HG03060 (cell line): ENCODE results near the gene PCNT.
A peak's percentile ranks its signal among the peaks of the same experiment; 100 is the strongest.
"Not testable (repeated sequence)": the region's sequence is repeated elsewhere in the genome, so short reads cannot be mapped to it uniquely, and the experiment has no call there.

ENCODE experiments used
- ATAC-seq: cut with Tn5 transposase; IDR thresholded peaks from one replicate; pipeline ENCODE4 v1.9.1; 2021; ENCODE audit warnings: low read depth, moderate number of reproducible peaks; ENCODE audit not compliant: unreplicated experiment

Gene PCNT

GRCh38 chr21:46307625-46308024, 16.3 kb upstream of the PCNT start:
- no peak for ATAC-seq

- no peak for ATAC-seq
Observed at GRCh38 chr21:46308431-46308830, 15.5 kb upstream of the PCNT start.

- not testable (repeated sequence) for ATAC-seq
Observed at GRCh38 chr21:46310260-46310659, 13.7 kb upstream of the PCNT start.

DNA sequence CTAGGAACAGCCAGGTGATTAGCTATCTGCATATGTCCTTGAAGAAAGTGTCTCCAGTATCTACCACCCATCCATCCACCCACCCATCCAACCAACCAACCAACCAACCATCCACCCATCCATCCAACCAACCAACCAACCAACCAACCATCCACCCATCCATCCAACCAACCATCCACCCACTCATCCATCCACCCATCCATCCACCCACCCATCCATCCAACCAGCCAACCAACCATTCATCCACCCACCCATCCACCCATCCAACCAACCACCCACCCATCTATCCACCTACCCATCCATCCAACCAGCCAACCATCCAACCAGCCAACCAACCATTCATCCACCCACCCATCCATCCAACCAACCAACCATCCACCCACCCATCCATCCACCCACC, 12.4 kb upstream of the PCNT start:
- ATAC-seq = no peak

- no peak for ATAC-seq
Observed at GRCh38 chr21:46312949-46313348, 11.0 kb upstream of the PCNT start.

DNA sequence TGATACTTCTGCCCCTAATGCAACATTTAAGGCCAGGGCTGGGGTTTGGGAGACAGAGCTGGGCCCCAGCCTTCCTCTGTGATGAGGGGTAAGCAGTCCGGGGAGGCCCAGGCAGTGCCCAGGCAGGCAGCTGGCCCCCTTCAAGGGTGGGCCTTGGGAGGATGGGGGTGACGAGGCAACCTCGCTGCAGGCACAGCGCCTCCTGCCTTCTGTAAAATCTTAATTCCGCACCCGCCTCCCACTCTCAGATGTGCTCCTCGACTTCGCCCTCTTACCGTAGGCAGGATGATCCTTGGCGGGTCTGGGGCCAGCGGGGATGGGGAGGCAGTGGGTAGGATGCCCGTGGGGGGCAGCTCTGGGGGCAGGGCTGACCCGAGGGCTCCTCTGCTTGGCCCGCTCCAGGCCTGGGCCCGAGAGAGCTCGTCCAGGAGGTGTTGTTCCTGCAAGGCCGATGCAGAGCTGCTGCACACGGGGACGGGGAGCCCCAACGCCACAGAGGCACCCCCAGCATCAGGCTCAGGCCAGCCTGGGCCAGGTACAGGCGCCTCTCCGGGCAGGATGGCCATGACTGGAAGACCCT, 9.4 kb upstream of the PCNT start:
- ATAC-seq = no peak

DNA sequence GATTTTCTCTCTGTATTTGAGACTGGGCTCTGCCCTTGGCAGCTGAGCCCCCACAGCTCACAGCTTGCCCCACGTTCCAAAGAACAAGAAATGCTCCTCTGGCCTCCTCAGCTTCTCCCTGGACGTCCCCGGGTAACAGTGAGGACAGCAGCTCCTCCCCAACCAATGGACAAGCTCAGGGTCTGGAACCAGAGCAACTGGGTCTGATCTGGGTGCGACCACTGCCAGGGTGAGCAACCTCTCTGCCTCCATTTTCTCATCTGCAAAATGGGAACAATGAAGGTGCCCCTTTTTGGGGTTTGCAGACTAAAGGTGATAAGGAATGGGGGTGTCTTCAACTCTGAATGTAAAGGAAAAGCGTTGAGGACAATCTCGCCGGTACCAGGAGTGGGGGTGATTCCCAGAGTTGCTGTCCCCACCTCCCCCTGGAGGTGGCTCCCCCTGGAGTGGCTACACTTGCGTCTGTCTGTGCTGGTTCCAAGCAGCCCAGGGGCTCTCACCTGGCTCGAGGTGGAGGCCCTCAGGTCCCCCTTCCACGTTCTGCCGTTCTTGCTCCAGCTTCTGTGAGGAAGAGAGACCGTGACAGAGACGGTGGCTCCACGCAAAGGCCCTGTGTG, 7.1 kb upstream of the PCNT start:
- no peak for ATAC-seq

- ATAC-seq = no peak
Observed at GRCh38 chr21:46317710-46318463, 6.1 kb upstream of the PCNT start.

- no peak for ATAC-seq
Observed at GRCh38 chr21:46318464-46318845, 5.5 kb upstream of the PCNT start.

DNA sequence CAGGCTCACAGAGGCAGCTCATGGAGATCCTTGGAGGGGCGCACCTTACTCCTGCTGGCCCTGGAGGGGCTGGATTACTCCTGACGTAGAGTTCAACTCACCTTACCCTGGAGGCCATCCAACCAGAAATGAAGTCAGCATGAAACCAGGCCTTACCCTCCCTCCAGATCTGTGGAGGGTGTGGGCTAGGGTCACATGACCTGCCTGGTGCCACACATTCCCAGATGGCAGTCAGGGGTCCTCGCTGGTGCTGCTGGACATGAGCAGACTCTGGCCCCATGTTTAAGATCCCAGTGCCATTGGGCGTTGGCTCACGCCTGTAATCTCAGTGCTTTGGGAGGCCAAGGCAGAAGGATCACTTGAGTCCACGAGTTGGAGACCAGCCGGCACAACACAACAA, 4.8 kb upstream of the PCNT start:
- ATAC-seq = no peak

- no peak for ATAC-seq
Observed at GRCh38 chr21:46320331-46320801, 3.6 kb upstream of the PCNT start.

DNA sequence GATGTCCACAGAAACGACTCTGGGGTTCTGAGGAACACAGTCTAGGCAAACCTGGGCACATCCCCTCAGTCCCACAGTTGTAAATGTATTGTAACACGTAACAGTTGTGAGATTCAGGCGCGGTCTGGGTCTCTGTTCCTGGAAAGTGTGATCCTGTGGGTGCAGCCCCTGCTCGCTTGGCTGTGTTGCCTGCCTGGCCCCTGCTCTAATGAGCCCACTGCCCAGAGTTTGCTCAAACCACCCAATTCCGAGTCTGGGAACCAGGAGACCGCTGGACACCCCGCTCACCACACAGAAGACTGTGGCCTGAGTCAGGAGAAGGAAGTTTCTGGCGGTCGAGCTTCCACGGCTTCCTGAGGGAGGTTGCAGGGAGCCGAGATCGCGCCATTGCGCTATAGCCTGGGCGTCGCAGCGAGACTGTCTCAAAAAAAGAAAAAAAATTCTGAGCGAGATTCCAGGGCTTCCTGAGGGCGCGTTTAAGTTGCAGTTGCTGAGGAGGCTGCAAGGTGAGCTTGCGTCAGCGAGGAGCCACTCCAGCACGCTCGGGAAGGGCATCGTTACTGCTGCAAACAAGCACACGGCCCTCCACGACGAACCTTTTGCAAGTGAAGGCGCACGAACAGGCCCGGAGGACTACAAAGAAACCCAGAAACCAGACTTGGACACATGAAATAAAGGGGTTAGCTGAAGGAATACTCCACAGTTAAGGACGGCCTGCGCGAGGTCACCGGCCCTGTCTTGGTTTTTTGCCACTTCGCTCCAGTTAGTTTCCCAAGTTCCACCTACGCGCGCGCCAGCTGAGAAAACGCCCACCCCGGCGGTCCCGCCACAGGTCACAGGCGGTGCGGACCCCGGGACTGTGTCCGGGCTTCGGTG, 1.4 kb upstream of the PCNT start:
- ATAC-seq = no peak

GRCh38 chr21:46323227-46323709, 688 bp upstream of the PCNT start:
- no peak for ATAC-seq

DNA sequence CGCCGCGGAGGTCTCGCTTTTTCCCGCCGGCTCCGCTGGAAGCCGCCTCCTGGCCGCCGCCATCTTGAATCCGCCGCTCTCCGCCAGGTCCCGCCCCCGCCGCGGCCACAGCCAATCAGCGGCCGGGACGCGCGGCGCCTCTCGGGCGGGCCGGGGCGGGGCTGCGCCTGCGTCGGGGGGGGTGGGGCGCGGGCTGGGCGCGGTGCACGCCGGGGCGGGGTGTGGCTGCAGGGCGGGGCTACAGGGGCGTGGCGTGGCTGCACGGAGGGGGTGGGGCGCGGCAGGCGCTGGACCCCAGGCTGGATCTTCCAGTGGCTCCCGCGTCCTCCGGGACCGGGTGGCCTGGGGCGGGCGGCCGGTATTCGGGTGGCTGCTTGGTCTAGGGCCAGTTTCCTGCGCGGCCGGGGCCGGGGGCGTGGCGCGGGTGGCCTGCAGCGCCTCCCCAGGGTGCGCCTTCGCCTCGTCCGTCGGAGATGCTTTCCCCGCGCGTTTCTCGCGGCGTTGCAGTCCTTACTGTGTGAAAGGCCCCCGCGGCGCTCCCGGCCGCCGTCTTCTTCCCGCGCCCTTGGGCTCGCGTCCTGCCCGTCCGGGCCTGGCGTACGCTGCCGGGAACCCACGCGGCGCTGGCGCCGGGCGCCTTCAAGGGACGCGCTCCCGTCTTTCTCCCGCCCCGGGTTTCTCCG, 575 bp downstream of the PCNT start:
- peak; percentile 27 for ATAC-seq

GRCh38 chr21:46325073-46325912, 1.3 kb downstream of the PCNT start:
- no peak for ATAC-seq

- ATAC-seq = no peak
Observed at GRCh38 chr21:46326110-46326703, 2.3 kb downstream of the PCNT start.

DNA sequence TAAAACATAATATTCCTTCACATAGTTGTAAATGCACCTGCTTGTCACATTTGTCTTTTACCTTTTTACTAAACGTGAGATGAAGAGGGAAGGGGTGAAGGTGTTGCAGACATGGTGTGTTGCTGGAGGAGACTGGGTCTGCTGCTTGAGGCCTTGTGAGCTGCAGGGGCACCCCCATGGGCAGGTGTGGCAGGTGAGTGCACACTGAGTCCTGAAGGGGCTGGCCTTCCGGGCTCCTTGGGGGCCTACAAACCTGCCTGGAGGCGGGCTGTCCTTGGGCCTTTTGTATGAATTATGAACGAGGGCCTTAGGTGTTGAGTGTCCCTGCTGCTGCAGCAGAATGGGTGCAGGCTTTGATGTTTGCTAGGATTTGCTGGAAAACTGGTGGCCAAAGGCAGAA, 3.8 kb downstream of the PCNT start:
- ATAC-seq = no peak

- no peak for ATAC-seq
Observed at GRCh38 chr21:46328151-46328550, 4.2 kb downstream of the PCNT start.

DNA sequence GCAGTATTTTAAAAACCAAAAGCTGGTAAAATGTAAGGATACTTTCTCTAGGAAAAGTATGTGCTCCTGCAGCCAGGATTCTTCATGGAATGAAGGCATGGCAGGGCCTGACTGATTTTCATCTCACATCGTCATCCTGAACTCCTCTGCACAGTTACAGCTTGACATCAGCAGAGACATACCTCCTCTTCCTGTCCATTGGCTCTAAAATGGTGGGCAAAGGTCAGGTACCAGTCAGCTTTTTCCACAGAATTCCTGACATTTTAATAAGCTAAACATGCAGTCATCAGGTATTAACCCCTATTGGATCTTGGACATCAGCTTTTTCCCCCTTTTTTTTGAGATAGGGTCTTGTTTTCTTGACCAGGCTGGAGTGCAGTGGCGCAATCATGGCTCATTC, 5.8 kb downstream of the PCNT start:
- no peak for ATAC-seq
